Karpas-422 (cell line): Measurements from ENCODE around the gene NT5C. TPM values are rescaled to one million over a fixed set of nuclear protein-coding genes. Genes with fewer than 3 reads are reported as not detected.

Experiments
- DNase-seq: peaks from one replicate; pipeline ENCODE4 v3.0.0-alpha.2; 2015
- H2AFZ ChIP-seq: fragments of 200-600 bp; sonication (generic); 2 replicates; pipeline ENCODE4 v1.6.1; 2014; ENCODE audit warnings: antibody characterized with exemption, low read length, mixed read lengths
- H3K27ac ChIP-seq: fragments of 200-600 bp; sonication (generic); 2 replicates; pipeline ENCODE4 v1.5.1; 2014; ENCODE audit warnings: mild to moderate bottlenecking, low read length, moderate library complexity
- H3K27me3 ChIP-seq: fragments of 200-600 bp; sonication (generic); 2 replicates; pipeline ENCODE4 v1.6.1; 2014; ENCODE audit warnings: low read length, mixed read lengths
- H3K36me3 ChIP-seq: fragments of 200-600 bp; sonication (generic); 2 replicates; pipeline ENCODE4 v1.6.1; 2014; ENCODE audit warnings: low read length, mixed read lengths; ENCODE audit not compliant: insufficient read depth
- H3K4me1 ChIP-seq: fragments of 200-600 bp; sonication (generic); 2 replicates; pipeline ENCODE4 v1.6.1; 2014; ENCODE audit warnings: mild to moderate bottlenecking, low read length, mixed read lengths
- H3K4me2 ChIP-seq: fragments of 200-600 bp; sonication (generic); 2 replicates; pipeline ENCODE4 v1.6.1; 2014; ENCODE audit warnings: low read length, low read depth, mild to moderate bottlenecking; ENCODE audit not compliant: poor library complexity, severe bottlenecking
- H3K4me3 ChIP-seq: fragments of 200-600 bp; sonication (generic); 2 replicates; pipeline ENCODE4 v1.5.1; 2014; ENCODE audit warnings: mild to moderate bottlenecking, antibody characterized with exemption, low read length, mixed read lengths
- H3K79me2 ChIP-seq: fragments of 200-600 bp; sonication (generic); 2 replicates; pipeline ENCODE4 v1.6.1; 2014; ENCODE audit warnings: mild to moderate bottlenecking, low read length, mixed read lengths
- H3K9ac ChIP-seq: fragments of 200-600 bp; sonication (generic); 2 replicates; pipeline ENCODE4 v1.6.0; 2014; ENCODE audit warnings: low read length
- H3K9me2 ChIP-seq: fragments of 200-600 bp; sonication (generic), shearing (Covaris generic); replicated peaks from 2 replicates; pipeline ENCODE4 v1.6.0; 2014; ENCODE audit warnings: mild to moderate bottlenecking, low read length, moderate library complexity; ENCODE audit not compliant: insufficient read depth
- H3K9me3 ChIP-seq: fragments of 300-700, 200-600 bp; sonication (generic); 2 replicates; pipeline ENCODE4 v1.6.1; 2014; ENCODE audit warnings: low read length, mixed read lengths
- H4K20me1 ChIP-seq: fragments of 200-600 bp; sonication (generic); 2 replicates; pipeline ENCODE4 v1.6.1; 2014; ENCODE audit warnings: mild to moderate bottlenecking, antibody characterized with exemption, low read length, low read depth; ENCODE audit not compliant: insufficient read depth
- small RNA-seq: library from RNA; depleted of rRNA; stranded (forward); fragments of <200 nt; gene quantifications from one replicate; pipeline ENCODE3, GENCODE V24; 2014
- total RNA-seq: library from RNA; depleted of rRNA; stranded (reverse); fragments of >200 nt; shearing (Covaris generic); gene quantifications from 2 replicates; pipeline ENCODE4 v1.2.3, GENCODE V29; 2014; ENCODE audit warnings: low replicate concordance; rRNA removed

Gene NT5C
- total RNA-seq, 1 experiment from 2014 or later = 43.6 TPM

DNA sequence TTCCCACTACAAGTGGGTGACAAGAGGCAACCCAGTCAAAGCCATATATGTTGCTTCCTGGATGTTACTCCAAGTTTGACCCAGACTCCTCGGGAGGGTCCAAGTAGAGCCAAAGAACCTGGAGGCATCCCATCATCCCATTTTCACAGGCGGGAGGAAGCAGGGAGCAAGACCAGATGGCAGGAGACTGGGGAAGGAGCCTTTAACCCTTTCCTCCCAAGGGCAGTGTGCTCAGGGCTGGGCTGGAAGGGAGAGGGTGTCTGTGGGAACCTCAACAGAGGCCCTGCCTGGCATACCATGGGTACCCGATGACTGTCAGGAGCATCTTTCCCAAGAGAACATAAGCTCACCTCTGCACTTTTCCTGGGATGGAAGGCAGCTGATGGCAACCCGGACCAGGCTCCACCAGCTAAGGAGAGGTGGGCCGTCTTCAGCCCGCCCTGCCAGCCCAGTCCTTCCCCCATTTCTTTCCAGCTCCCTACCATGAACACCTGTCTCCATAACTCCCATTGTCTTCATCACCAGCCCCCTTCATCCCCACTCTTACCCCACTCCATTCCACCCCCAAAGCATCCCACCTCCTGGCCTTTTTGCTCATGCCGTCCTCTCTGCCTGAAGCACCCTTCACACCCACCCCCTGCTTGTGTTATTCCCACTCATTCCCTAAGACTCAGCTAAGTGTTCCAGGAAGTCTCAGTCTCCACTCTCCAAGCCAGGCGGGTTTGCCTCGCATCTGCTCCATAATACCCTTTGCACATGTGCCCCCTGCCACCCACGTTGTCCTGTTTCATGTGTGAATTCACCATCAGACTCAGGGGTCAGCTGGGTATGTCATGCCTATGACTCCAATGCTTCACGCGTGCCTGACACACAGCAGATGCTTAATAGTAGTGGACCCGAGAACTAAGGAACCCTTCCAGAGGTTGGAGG lies 49.7 kb downstream of the NT5C start:
- Histone ChIP-seq H3K36me3 (no peaks in the 10 kb centered on the region), H3K4me3 (no peak overlapping the region), H3K27me3 (no peaks in the 10 kb centered on the region), H3K79me2 (no peaks in the 10 kb centered on the region), H3K4me1 (peaks cover 14% of the 10 kb centered on the region), H3K9ac (no peak overlapping the region), H2AFZ (no peak overlapping the region), H3K9me2 (no peaks in the 10 kb centered on the region), H3K27ac (no peak overlapping the region), H3K9me3 (no peaks in the 10 kb centered on the region), H4K20me1 (no peaks in the 10 kb centered on the region), H3K4me2 (no peak overlapping the region)
- no peak for DNase-seq

Small RNAs within 50 kb of the gene (small RNA-seq; reads per million reads assigned to genes)
- gene RF00019 = not detected

Other genes with a start within 250 kb of the NT5C start
- not detected in 2 replicates for gene FADS6, start 238.1 kb downstream of the NT5C start, total RNA-seq
- not detected in 2 replicates for gene USH1G, start 208.5 kb downstream of the NT5C start, total RNA-seq
- not detected in 2 replicates for gene OTOP2, start 207.5 kb downstream of the NT5C start, total RNA-seq
- gene OTOP3, start 195.8 kb downstream of the NT5C start, total RNA-seq = not detected in 2 replicates
- 0.65 TPM in 1 of 2 replicates, not detected in the other for gene HID1, start 159.0 kb downstream of the NT5C start, total RNA-seq
- gene CDR2L, start 144.1 kb downstream of the NT5C start, total RNA-seq = not detected in 2 replicates
- gene MRPL58, start 119.1 kb downstream of the NT5C start, total RNA-seq = 33.8 and 34.6 TPM in 2 replicates
- 186 and 187 TPM in 2 replicates for gene ATP5PD, start 84.8 kb downstream of the NT5C start, total RNA-seq
- gene KCTD2, start 84.5 kb downstream of the NT5C start, total RNA-seq = 21.0 and 24.7 TPM in 2 replicates
- not detected in 2 replicates for gene SLC16A5, start 43.8 kb downstream of the NT5C start, total RNA-seq
- gene ARMC7, start 21.8 kb downstream of the NT5C start, total RNA-seq = 6.1 and 12.8 TPM in 2 replicates
- 98.2 and 159 TPM in 2 replicates for gene JPT1, start 22.8 kb upstream of the NT5C start, total RNA-seq
- 136 and 177 TPM in 2 replicates for gene SUMO2, start 51.2 kb upstream of the NT5C start, total RNA-seq
- 40.6 and 47.8 TPM in 2 replicates for gene NUP85, start 73.9 kb upstream of the NT5C start, total RNA-seq
- gene GGA3, start 129.9 kb upstream of the NT5C start, total RNA-seq = 23.4 and 45.1 TPM in 2 replicates
- 48.8 and 58.7 TPM in 2 replicates for gene MRPS7, start 130.1 kb upstream of the NT5C start, total RNA-seq
- gene MIF4GD, start 139.5 kb upstream of the NT5C start, total RNA-seq = 44.4 and 63.3 TPM in 2 replicates
- gene SLC25A19, start 157.7 kb upstream of the NT5C start, total RNA-seq = 36.5 and 43.1 TPM in 2 replicates